A549 (cell line): ENCODE measurements around the gene OGDHL. TPM values are rescaled to one million over a fixed set of nuclear protein-coding genes. Genes with fewer than 3 reads are reported as not detected.
"Not testable (repeated sequence)": the region's sequence is repeated elsewhere in the genome, so short reads cannot be mapped to it uniquely, and the experiment has no call there.

Experiments
- ATAC-seq, 2 experiments: fragments of 200-7000 bp in 1 of 2; fragments of >200 bp in 1 of 2; cut with Nextera tagmentation in 1 of 2; cut with Tn5 transposase in 1 of 2; 3 replicates each; pipeline versions ENCODE4 v1.8.0 to v1.9.1; 2018 to 2020; ENCODE audit warnings: mild to moderate bottlenecking in 1 of 2, moderate library complexity in 1 of 2
- CTCF ChIA-PET: fragments of 300-600 bp; sonication (Branson Sonifier 250); formaldehyde crosslinking; extraction: SDS; loops from one replicate; lab custom pipeline; 2021; ENCODE audit warnings: antibody characterized with exemption, inconsistent platforms; lab: Yijun Ruan, JAX
- POLR2A ChIA-PET: fragments of 350-600 bp; formaldehyde crosslinking; extraction: SDS; loops from one replicate; lab custom pipeline; 2021; ENCODE audit warnings: antibody characterized with exemption, inconsistent platforms; lab: Yijun Ruan, JAX
- DNase-seq, 2 experiments: peaks; one replicate each; pipeline versions ENCODE4 v3.0.0 to v3.0.0-alpha.2; 2011 to 2016; ENCODE audit warnings: low read depth in 1 of 2, low spot score in 1 of 2
- FAIRE-seq: peaks from 2 replicates; lab custom pipeline; 2011; peaks lifted over from hg19 to GRCh38; lab: Jason Lieb, UNC
- H3K27ac ChIP-seq, 2 experiments: fragments of >200 bp; sonication (Bioruptor Twin); formaldehyde crosslinking; 3 replicates each; pipeline ENCODE4 v1.5.1; 2016 to 2017
- H3K4me1 ChIP-seq: fragments of >200 bp; sonication (Bioruptor Twin); formaldehyde crosslinking; 3 replicates; pipeline ENCODE4 v1.6.1; 2016
- H3K4me2 ChIP-seq: fragments of >200 bp; sonication (Bioruptor Twin); formaldehyde crosslinking; 3 replicates; pipeline ENCODE4 v1.6.1; 2016
- H3K4me3 ChIP-seq: fragments of >200 bp; sonication (Bioruptor Twin); formaldehyde crosslinking; 3 replicates; pipeline ENCODE4 v1.5.1; 2016
- H3K9me3 ChIP-seq: fragments of >200 bp; sonication (Bioruptor Twin); formaldehyde crosslinking; 3 replicates; pipeline ENCODE4 v1.6.1; 2016
- EHF ChIP-seq: fragments of 250-450 bp; sonication (Bioruptor Pico); IDR thresholded peaks from 2 replicates; pipeline ENCODE4 v1.5.0; 2020; ENCODE audit warnings: mild to moderate bottlenecking
- EP300 ChIP-seq, 2 experiments: fragments of >200 bp; sonication (Bioruptor Twin); formaldehyde crosslinking; IDR thresholded peaks; 2 replicates in 1 of 2; 3 replicates in 1 of 2; pipeline ENCODE4 v1.6.1; 2016 to 2017
- ESRRA ChIP-seq: fragments of 150-350 bp; IDR thresholded peaks from 2 replicates; pipeline ENCODE4 v1.6.1; 2014; ENCODE audit warnings: mild to moderate bottlenecking, low read length, borderline replicate concordance
- FOSB ChIP-seq: fragments of 250-450 bp; sonication (Bioruptor Pico); IDR thresholded peaks from 2 replicates; pipeline ENCODE4 v1.5.0; 2020; ENCODE audit warnings: mild to moderate bottlenecking, moderate library complexity
- HDAC2 ChIP-seq: fragments of 200-600 bp; sonication (generic); IDR thresholded peaks from 2 replicates; pipeline ENCODE4 v1.6.1; 2016
- HOXB5 ChIP-seq: fragments of 250-450 bp; sonication (Bioruptor Pico); IDR thresholded peaks from 2 replicates; pipeline ENCODE4 v1.5.0; 2020; ENCODE audit warnings: mild to moderate bottlenecking, moderate library complexity
- JUN ChIP-seq, 2 experiments: fragments of >200 bp; sonication (Bioruptor Twin); formaldehyde crosslinking; IDR thresholded peaks; 2 replicates in 1 of 2; 3 replicates in 1 of 2; pipeline ENCODE4 v1.6.1; 2016 to 2017
- MAFK ChIP-seq: fragments of 450-650 bp; IDR thresholded peaks from 2 replicates; pipeline ENCODE4 v1.6.1; 2014; ENCODE audit not compliant: partially characterized antibody
- MAZ ChIP-seq: fragments of 150-350 bp; IDR thresholded peaks from 2 replicates; pipeline ENCODE4 v1.6.1; 2014; ENCODE audit warnings: antibody characterized with exemption, low read depth, low read length, borderline replicate concordance
- NFE2L2 ChIP-seq: fragments of 150-350 bp; conservative IDR thresholded peaks from 2 replicates; pipeline ENCODE4 v1.6.1; 2014; ENCODE audit warnings: low read length
- POLR2AphosphoS2 ChIP-seq: conservative IDR thresholded peaks from 2 replicates; pipeline ENCODE4 v1.6.1; 2012; ENCODE audit warnings: low read length, improper control_type of control experiment, inconsistent platforms
- RAD21 ChIP-seq, 2 experiments: fragments of >200 bp in 1 of 2; sonication (Bioruptor Twin) in 1 of 2; formaldehyde crosslinking in 1 of 2; IDR thresholded peaks in 1 of 2; conservative IDR thresholded peaks in 1 of 2; 2 replicates in 1 of 2; 3 replicates in 1 of 2; pipeline ENCODE4 v1.6.1; 2012 to 2018; ENCODE audit warnings: inconsistent platforms in 1 of 2
- RCOR1 ChIP-seq: fragments of 150-350 bp; IDR thresholded peaks from 2 replicates; pipeline ENCODE4 v1.6.1; 2014; ENCODE audit warnings: antibody characterized with exemption, low read length, low read depth
- RFX5 ChIP-seq: fragments of 450-650 bp; IDR thresholded peaks from 2 replicates; pipeline ENCODE4 v1.7.1; 2014; ENCODE audit warnings: antibody characterized with exemption, mild to moderate bottlenecking, moderate library complexity
- RNF2 ChIP-seq: fragments of 200-600 bp; sonication (generic); IDR thresholded peaks from 2 replicates; pipeline ENCODE4 v1.6.1; 2016; ENCODE audit warnings: low read depth, mild to moderate bottlenecking, antibody characterized with exemption, moderate library complexity, borderline replicate concordance
- SMC3 ChIP-seq: fragments of >200 bp; sonication (Bioruptor Twin); formaldehyde crosslinking; IDR thresholded peaks from 3 replicates; pipeline ENCODE4 v1.6.1; 2018; ENCODE audit warnings: inconsistent platforms
- SREBF2 ChIP-seq: fragments of 450-650 bp; IDR thresholded peaks from 2 replicates; pipeline ENCODE4 v1.6.1; 2014; ENCODE audit warnings: mild to moderate bottlenecking, moderate library complexity
- WGBS: methylation state at CpG from one replicate; pipeline ENCODE4 v1.1.6; 2017; ENCODE audit errors: missing lambda C conversion rate; 5-methylcytosine and 5-hydroxymethylcytosine counted together
- polyA plus RNA-seq, 4 experiments: library from polyadenylated mRNA; depleted of rRNA in 3 of 4; stranded (reverse); fragments of >200 nt; fragmentation: RNase III in 1 of 4; extraction: RNeasy Plus Mini Kit Qiagen cat#74134 plus additional on column Dnase treatment in 1 of 4; gene quantifications; 2 replicates in 3 of 4; 3 replicates in 1 of 4; pipeline ENCODE4 v1.2.3, GENCODE V29; 2011 to 2017
- TF ChIP-seq, protein P1 (sequence below): IDR thresholded peaks from 2 replicates; pipeline ENCODE4 v1.6.1; 2012
- TF ChIP-seq, protein P2 (sequence below): fragments of >200 bp; sonication (Bioruptor Twin); formaldehyde crosslinking; IDR thresholded peaks from 3 replicates; pipeline ENCODE4 v1.6.1; 2016
- TF ChIP-seq, protein P3 (sequence below): fragments of 200-600 bp; sonication (generic); IDR thresholded peaks from 2 replicates; pipeline ENCODE4 v1.6.1; 2016; ENCODE audit warnings: antibody characterized with exemption, mild to moderate bottlenecking, moderate library complexity
- TF ChIP-seq, protein P4 (sequence below): fragments of >200 bp; sonication (Bioruptor Twin); formaldehyde crosslinking; IDR thresholded peaks from 2 replicates; pipeline ENCODE4 v1.6.1; 2016
- TF ChIP-seq, protein P5 (sequence below): fragments of 250-450 bp; sonication (Bioruptor Pico); IDR thresholded peaks from 2 replicates; pipeline ENCODE4 v1.5.0; 2020; ENCODE audit warnings: low read depth, mild to moderate bottlenecking, moderate library complexity

OGDHL gene
- polyA plus RNA-seq, 2 of the 4 experiments (the other 2 are of a cell fraction): 0.06 to 0.22 TPM

DNA sequence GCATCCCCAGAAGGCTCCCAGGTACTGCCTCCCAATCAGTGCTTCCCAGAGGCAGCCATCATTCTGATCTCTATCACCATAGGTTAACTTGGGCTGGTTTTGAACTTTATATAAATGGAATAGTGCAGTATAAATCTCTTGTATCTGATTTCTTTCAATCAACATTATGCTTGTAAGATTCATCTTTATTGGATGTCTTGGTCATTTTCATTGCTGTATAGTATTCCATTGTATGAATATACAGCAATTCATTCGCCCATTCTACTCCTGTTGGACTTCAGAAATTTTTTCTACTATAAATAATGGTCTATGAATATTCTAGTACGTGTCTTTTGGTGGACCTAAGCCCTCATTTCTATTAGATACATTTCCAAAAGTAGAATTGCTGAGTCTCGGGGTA, 16.1 kb upstream of the OGDHL start (continued):
- TF ChIP-seq, protein P1, sequence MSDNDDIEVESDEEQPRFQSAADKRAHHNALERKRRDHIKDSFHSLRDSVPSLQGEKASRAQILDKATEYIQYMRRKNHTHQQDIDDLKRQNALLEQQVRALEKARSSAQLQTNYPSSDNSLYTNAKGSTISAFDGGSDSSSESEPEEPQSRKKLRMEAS: no peak
- TF ChIP-seq RFX5: no peak
- no peak for TF ChIP-seq RAD21 (conservative IDR thresholded peaks at IDR 0.05 in 1 of 2, IDR thresholded peaks at IDR 0.05 in 1 of 2)
- TF ChIP-seq, protein P2, sequence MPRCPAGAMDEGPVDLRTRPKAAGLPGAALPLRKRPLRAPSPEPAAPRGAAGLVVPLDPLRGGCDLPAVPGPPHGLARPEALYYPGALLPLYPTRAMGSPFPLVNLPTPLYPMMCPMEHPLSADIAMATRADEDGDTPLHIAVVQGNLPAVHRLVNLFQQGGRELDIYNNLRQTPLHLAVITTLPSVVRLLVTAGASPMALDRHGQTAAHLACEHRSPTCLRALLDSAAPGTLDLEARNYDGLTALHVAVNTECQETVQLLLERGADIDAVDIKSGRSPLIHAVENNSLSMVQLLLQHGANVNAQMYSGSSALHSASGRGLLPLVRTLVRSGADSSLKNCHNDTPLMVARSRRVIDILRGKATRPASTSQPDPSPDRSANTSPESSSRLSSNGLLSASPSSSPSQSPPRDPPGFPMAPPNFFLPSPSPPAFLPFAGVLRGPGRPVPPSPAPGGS: no peak

DNA sequence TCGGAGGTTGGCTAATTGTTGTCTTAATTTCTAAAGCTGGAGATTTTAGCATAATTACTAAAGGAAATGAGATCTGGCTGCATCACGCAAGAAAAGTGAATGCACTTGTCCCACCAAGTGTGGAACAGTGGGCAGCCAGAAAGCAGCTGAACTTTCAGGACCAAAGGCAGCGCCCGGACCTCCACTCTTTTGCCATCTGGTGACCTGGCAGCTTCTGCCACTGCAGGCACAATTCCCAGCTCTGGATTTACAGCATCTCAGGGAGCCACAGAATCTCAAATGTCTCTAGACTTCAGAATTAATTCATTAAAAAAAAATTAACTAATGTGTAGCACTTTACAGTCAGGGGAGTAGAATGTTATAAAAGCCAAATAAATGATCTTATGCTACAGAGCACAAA, 14.7 kb upstream of the OGDHL start:
- Histone ChIP-seq H3K4me2 (no peak overlapping the region), H3K27ac (no peak overlapping the region), H3K9me3 (no peaks in the 10 kb centered on the region)
- POLR2A ChIA-PET: no interaction called here
- WGBS: 35% methylated on average over 4 of the region's 4 CpGs
- no peak for FAIRE-seq
- TF ChIP-seq MAFK (no peak), RAD21 (conservative IDR thresholded peaks at IDR 0.05 in 1 of 2, IDR thresholded peaks at IDR 0.05 in 1 of 2) (no peak), RCOR1 (no peak), EP300 (IDR thresholded peaks at IDR 0.05) (no peak), JUN (IDR thresholded peaks at IDR 0.05) (no peak), NFE2L2 (no peak), SREBF2 (no peak), ESRRA (no peak), HDAC2 (no peak), HOXB5 (CRISPR knock-in tag) (no peak), EHF (CRISPR knock-in tag) (no peak), RNF2 (no peak)
- TF ChIP-seq, protein P3, sequence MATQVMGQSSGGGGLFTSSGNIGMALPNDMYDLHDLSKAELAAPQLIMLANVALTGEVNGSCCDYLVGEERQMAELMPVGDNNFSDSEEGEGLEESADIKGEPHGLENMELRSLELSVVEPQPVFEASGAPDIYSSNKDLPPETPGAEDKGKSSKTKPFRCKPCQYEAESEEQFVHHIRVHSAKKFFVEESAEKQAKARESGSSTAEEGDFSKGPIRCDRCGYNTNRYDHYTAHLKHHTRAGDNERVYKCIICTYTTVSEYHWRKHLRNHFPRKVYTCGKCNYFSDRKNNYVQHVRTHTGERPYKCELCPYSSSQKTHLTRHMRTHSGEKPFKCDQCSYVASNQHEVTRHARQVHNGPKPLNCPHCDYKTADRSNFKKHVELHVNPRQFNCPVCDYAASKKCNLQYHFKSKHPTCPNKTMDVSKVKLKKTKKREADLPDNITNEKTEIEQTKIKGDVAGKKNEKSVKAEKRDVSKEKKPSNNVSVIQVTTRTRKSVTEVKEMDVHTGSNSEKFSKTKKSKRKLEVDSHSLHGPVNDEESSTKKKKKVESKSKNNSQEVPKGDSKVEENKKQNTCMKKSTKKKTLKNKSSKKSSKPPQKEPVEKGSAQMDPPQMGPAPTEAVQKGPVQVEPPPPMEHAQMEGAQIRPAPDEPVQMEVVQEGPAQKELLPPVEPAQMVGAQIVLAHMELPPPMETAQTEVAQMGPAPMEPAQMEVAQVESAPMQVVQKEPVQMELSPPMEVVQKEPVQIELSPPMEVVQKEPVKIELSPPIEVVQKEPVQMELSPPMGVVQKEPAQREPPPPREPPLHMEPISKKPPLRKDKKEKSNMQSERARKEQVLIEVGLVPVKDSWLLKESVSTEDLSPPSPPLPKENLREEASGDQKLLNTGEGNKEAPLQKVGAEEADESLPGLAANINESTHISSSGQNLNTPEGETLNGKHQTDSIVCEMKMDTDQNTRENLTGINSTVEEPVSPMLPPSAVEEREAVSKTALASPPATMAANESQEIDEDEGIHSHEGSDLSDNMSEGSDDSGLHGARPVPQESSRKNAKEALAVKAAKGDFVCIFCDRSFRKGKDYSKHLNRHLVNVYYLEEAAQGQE: no peak
- TF ChIP-seq, protein P4, sequence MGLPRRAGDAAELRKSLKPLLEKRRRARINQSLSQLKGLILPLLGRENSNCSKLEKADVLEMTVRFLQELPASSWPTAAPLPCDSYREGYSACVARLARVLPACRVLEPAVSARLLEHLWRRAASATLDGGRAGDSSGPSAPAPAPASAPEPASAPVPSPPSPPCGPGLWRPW: no peak
- TF ChIP-seq, all 56 proteins: peak for 0
- no peaks in the 10 kb centered on the region for H3K4me1 ChIP-seq
- no peak overlapping the region for H3K4me3 ChIP-seq
- DNase-seq (no peak), ATAC-seq (no peak)
- CTCF ChIA-PET: no interaction called here

DNA sequence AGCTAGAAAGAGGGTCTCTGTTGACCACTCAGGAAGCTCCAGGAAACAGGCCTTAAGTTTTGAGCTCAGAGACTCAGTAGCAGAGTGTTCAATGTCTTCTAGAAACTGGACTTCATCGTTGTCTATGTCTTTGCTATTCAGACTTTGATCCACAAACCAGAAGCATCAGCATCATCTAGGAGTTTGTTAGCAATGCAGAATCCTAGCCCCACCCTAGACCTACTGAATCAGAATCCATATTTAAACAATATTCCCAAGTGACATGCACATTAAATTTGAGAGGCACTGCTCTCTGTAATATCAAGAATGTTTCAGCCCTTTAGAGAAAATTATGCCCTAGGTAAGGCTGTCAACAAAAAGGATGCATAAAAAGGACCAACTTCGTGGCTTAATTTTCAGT, 12.9 kb upstream of the OGDHL start:
- POLR2A ChIA-PET: no interaction called here
- TF ChIP-seq FOSB (no peak), POLR2AphosphoS2 (no peak), MAZ (no peak), SMC3 (no peak)
- TF ChIP-seq, protein P5, sequence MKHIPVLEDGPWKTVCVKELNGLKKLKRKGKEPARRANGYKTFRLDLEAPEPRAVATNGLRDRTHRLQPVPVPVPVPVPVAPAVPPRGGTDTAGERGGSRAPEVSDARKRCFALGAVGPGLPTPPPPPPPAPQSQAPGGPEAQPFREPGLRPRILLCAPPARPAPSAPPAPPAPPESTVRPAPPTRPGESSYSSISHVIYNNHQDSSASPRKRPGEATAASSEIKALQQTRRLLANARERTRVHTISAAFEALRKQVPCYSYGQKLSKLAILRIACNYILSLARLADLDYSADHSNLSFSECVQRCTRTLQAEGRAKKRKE (CRISPR knock-in tag): no peak

DNA sequence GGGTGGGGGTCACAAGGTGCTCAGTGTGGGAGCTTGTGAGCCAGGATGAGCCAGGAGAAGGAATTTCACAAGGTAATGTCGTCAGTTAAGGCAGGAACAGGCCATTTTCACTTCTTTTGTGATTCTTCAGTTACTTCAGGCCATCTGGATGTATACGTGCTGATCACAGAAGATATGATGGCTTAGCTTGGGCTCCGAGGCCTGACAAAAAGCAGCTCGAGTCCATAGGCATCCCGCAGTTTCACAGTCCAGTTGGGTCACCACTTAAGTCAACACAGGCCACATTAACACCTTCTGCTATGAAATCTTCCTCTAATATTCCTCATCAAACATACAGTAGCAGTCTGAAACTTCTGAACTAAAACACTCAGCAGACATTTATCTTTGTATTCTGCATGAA, 10.8 kb upstream of the OGDHL start:
- H3K4me3 ChIP-seq, DNase-seq, H3K27ac ChIP-seq, POLR2A ChIA-PET, ATAC-seq, CTCF ChIA-PET, H3K4me2 ChIP-seq, H3K9me3 ChIP-seq, H3K4me1 ChIP-seq, FAIRE-seq: not testable (repeated sequence)
- 11% methylated on average over 5 of the region's 5 CpGs for WGBS

More for the DNA sequence above, 12.9 kb upstream of the OGDHL start:
- no peak for DNase-seq
- ATAC-seq: no peak
- no peaks in the 10 kb centered on the region for H3K4me1 ChIP-seq
- H3K4me2 ChIP-seq: no peak overlapping the region
- H3K4me3 ChIP-seq: no peak overlapping the region
- H3K9me3 ChIP-seq: no peaks in the 10 kb centered on the region
- no peak for FAIRE-seq
- no peak overlapping the region for H3K27ac ChIP-seq
- CTCF ChIA-PET: no interaction called here
- 3% methylated on average over 2 of the region's 2 CpGs for WGBS

DNA sequence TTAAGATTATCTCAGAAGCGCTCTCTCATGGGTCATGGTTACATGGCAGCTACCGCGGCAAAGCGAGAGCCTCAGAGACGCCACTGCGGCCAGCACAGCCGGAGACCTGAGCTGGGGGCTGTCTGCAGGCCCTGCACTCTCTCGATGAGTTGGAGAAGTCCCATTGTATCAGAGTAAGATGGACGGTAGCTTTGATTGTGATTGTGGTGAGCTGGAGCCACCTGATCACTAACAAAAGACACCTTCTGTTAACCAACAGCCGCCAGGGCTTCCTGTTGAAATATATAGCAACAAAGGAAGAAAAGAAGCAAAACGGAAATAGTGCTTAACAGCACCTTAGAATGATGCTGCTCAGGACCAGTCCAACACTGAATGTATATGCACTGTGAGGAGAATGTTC, 8.9 kb upstream of the OGDHL start:
- H3K4me2 ChIP-seq, FAIRE-seq, H3K4me1 ChIP-seq, ATAC-seq, POLR2A ChIA-PET, H3K9me3 ChIP-seq, H3K27ac ChIP-seq, H3K4me3 ChIP-seq, DNase-seq: not testable (repeated sequence)
- 59% methylated on average over 10 of the region's 11 CpGs for WGBS
- CTCF ChIA-PET: interaction anchor here (0.9 to 1.0 kb wide), 2 partner anchors 19 to 23 kb away, joined by 3 read pairs; no protein-coding TSS in a partner anchor
